Head of caudate nucleus (tissue), 42 donors: ENCODE results near the gene CPT1C.

Experiments
- DNase-seq, 42 donors: peaks; one replicate each; pipeline versions ENCODE4 v3.0.0 to v3.0.0-alpha.2; 2020 to 2021; ENCODE audit warnings: mixed read lengths in 7 of 42
- intact Hi-C: fragments of 100-400 bp; cut with DNase I; formaldehyde crosslinking; loops from one replicate; pipeline ENCODE4 v1.15.0; 2022

The CPT1C gene

DNA sequence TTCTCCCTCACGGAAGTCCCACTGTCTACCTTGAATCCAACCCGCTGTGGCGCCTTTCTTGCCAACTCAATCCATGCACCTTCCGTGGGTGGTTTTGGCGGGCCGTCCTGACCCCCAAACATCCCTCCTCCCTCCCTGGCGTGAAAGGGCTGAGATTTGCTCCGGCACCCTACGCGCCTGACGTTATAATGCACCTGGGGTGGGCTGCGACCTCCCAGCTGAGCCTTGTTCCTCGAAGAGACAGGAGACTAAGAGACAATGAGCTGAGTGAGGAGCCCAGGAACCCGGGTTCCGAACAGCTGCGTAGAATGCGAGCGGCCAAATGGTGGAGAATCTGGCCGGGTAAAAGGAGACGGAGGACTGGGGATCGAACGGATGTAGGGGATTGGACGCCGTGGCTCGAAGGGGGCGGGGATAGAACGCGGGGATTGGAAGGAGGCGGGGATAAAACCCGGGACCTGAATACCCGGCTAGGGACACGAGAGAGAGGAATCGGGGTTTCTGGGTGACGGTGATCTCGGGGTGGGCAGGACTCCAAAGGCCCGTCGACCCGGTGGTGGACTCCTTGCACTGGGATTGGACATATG, at the start of gene CPT1C:
CPT1C (plus strand) TSS at position 461 of the 587 bp plus-strand sequence. CDS start 1,137 bp downstream, outside the sequence.
- DNase-seq = peak; percentile 79 to 97 (median 92)
- intact Hi-C loops = no loop called here

DNA sequence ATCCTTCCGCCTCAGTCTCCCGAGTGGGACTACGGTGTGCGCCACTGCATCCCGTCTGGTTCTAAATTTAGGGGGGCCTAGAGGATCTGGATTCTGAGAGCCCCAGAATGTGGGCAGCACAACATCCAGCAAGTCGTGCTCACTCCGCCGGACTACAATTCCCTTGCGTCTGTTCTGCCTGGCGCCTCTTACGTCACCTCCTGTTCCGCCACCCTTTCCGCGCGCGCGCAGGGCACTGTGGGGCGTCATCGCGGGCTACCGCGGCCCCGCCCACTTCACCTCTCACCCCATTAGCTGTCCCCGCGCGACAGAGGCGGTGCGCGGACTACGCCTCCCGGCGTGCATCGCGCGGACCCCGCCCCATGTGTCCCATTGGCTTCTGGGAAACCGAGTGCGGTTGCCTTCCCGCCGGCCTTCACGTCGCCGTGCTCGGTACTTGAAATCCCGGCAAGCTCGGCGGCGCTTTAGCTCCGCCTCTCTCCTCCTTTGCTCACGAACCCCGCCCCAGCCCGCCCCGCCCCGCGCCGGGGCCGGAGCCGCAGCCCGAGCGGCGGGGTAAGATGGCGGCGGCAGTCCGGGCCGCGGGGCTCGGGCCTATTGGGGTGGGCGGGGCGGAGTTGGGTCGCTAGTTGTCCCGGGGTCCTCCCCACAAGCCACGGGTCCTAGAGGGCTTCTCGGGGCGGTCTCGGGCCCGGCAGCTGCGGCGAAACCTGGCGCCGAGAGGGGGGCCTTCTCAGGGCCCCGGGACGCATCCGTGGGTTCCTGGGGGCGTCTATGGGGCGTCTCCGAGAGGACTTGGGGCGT, 49.0 kb upstream of the CPT1C start, which contains the start of gene SCAF1:
SCAF1 (plus strand) TSS at position 522 of the 804 bp plus-strand sequence. CDS start 2,818 bp downstream, outside the sequence.
- intact Hi-C loops = loop anchor here (2.0 kb wide), 1 partner anchor 35 kb away; the partner anchor contains the start of gene PRMT1
- peak; percentile 96 to 100 (median 99) for DNase-seq

- DNase-seq = no peak
- intact Hi-C loops = no loop called here
Observed at GRCh38 chr19:49642492-49643035, 48.4 kb upstream of the CPT1C start.

- intact Hi-C loops = no loop called here
- no peak for DNase-seq
Observed at GRCh38 chr19:49643466-49643865, 47.5 kb upstream of the CPT1C start.

DNA sequence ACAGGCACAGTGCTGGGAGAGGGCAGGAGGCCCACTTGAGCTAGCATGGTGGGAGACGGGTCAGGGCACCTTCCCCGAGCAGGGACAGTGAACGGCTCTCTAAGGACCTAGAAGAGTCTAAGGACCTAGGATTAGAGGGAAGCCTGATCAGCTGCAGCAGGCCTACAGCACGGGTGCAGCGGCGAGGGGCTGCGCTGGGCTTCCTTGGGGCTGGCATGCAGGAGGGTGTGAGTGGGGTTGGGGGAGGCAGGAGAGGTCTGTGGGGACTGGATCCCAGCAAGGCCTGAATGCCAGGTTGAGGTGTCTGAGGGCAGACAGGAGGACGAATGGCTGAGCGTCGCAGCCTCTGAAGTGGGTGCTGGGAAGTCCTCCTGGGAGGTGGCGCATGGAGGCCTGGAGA, 45.3 kb upstream of the CPT1C start:
- intact Hi-C loops = no loop called here
- DNase-seq = no peak

- intact Hi-C loops = no loop called here
Observed at GRCh38 chr19:49645995-49646394, 44.9 kb upstream of the CPT1C start.

GRCh38 chr19:49646586-49646985, 44.3 kb upstream of the CPT1C start:
- DNase-seq = no peak
- intact Hi-C loops = no loop called here

More at GRCh38 chr19:49645995-49646394, 44.9 kb upstream of the CPT1C start:
- DNase-seq = no peak

GRCh38 chr19:49651029-49651819, 39.7 kb upstream of the CPT1C start:
- intact Hi-C loops = no loop called here
- DNase-seq = no peak

DNA sequence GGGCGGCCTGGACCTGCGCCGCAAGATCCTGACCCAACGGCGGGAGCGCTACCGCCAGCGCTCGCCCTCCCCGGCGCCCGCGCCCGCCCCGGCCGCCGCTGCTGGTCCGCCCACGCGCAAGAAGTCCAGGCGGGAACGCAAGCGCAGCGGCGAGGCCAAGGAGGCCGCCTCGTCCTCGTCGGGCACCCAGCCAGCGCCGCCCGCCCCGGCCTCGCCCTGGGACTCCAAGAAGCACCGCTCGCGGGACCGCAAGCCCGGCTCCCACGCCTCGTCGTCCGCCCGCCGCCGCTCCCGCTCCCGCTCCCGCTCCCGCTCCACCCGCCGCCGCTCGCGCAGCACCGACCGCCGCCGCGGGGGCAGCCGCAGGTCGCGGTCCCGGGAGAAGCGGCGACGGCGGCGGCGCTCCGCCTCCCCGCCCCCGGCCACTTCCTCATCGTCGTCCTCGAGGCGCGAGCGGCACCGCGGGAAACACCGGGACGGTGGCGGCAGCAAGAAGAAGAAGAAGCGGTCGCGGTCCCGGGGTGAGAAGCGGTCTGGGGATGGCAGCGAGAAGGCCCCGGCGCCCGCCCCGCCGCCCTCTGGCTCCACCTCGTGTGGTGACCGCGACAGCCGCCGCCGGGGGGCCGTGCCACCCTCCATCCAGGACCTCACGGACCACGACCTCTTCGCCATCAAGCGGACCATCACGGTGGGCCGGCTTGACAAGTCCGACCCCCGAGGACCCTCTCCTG, 38.9 kb upstream of the CPT1C start:
- no peak for DNase-seq
- intact Hi-C loops = no loop called here

GRCh38 chr19:49652551-49653465, 38.1 kb upstream of the CPT1C start:
- no peak for DNase-seq
- intact Hi-C loops = no loop called here

GRCh38 chr19:49653466-49653806, 37.5 kb upstream of the CPT1C start:
- no peak for DNase-seq
- intact Hi-C loops = no loop called here

- intact Hi-C loops = no loop called here
- no peak for DNase-seq
Observed at GRCh38 chr19:49654581-49654980, 36.3 kb upstream of the CPT1C start.

- intact Hi-C loops = no loop called here
- DNase-seq = no peak
Observed at GRCh38 chr19:49655570-49656455, 35.1 kb upstream of the CPT1C start.

DNA sequence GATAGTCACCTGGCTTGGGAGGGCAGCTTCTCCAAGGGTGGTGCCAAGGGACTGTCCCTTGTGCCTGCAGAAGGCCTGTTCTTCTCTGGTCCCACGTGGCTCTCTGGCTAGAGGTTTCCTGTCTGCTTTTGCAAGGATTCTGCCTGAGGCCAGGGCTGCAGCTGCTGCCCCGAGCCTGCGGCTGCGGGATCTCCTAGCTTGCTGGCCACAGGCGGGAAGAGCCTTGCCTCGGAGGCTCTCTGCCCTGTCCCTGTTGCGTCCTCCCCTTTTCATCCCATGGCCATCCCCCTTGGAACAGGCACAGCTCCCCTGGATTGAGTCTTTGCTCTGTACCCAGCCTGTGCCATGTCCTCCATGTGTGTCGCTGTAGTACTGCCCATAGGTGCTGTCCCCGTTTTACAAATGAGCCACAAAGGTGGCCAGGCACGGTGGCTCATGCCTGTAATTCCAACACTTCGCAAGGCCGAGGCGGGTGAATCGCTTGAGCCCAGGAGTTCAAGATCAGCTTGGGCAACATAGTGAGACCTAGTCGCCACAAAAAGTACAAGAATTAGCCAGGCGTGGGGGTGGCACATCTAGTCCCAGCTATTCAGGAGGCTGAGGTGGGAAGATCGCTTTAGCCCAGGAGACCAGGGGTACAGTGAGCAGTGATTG, 34.3 kb upstream of the CPT1C start:
- intact Hi-C loops = no loop called here

DNA sequence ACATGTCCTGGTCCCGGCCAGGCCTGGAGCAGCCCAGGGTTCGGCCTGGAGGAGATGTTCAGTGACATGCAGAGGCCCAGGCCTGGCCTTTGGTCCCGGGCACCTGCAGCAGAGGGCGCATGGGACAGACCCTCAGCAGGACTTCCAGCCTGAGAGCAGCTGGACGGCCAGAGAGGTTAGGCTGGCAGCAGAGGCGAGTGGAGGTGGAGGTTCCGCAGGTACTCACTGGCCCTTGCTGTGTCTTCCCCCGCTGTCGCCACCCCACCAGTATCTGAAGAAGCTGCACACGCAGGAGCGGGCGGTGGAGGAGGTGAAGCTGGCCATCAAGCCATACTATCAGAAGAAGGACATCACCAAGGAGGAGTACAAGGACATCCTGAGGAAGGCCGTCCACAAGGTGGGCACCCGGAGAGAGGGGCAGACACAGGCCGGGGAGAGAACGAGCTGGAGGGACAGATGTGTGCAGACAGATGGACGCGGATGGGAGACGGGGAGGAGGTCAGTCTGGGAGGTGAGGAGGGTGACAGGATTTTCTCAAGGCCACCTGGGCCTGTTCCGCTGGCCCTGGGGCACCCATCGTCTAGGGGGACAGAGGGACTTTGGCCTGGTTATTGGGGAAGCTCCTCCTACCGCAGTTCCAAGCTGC, 33.3 kb upstream of the CPT1C start:
- intact Hi-C loops = no loop called here
- DNase-seq = no peak

More for the DNA sequence above, 34.3 kb upstream of the CPT1C start:
- no peak for DNase-seq

DNA sequence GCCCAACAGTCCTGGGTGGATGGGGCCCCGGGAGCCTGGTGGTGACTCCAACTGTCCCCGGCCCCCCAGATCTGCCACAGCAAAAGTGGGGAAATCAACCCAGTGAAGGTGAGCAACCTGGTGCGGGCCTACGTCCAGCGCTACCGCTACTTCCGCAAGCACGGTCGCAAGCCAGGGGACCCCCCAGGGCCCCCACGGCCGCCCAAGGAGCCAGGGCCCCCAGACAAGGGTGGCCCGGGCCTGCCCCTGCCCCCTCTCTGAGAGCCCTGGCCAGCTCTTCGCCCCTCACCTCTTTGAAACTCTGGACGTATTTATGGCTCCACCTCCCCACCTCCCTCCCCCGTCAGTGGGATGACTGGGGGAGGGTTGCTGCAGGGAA, 32.8 kb upstream of the CPT1C start:
- no peak for DNase-seq
- intact Hi-C loops = no loop called here
